KMS-11 (cell line): ENCODE measurements around the gene OAT.

ENCODE experiments used
- H2AFZ ChIP-seq: fragments of 200-600 bp; sonication (generic); 2 replicates; pipeline ENCODE4 v1.6.1; 2016; ENCODE audit warnings: antibody characterized with exemption, mixed run types, low read depth
- H3K27ac ChIP-seq: fragments of 200-600 bp; sonication (generic); 2 replicates; pipeline ENCODE4 v1.6.1; 2016; ENCODE audit warnings: mild to moderate bottlenecking, mixed run types
- H3K27me3 ChIP-seq: fragments of 200-600 bp; sonication (generic); 2 replicates; pipeline ENCODE4 v1.6.1; 2017; ENCODE audit warnings: mild to moderate bottlenecking, low read depth, mixed run types, moderate library complexity; ENCODE audit not compliant: insufficient read depth
- H3K36me3 ChIP-seq: fragments of 200-600 bp; sonication (generic); 2 replicates; pipeline ENCODE4 v1.6.1; 2017; ENCODE audit warnings: mild to moderate bottlenecking, mixed run types; ENCODE audit not compliant: insufficient read depth
- H3K4me1 ChIP-seq: fragments of 200-600 bp; sonication (generic); 2 replicates; pipeline ENCODE4 v1.6.1; 2016; ENCODE audit warnings: mild to moderate bottlenecking, low read depth, mixed run types; ENCODE audit not compliant: poor library complexity, severe bottlenecking
- H3K4me2 ChIP-seq: fragments of 200-600 bp; sonication (generic); 2 replicates; pipeline ENCODE4 v1.7.0; 2016; ENCODE audit warnings: mild to moderate bottlenecking, mixed run types
- H3K4me3 ChIP-seq: fragments of 200-600 bp; sonication (generic); IDR thresholded peaks from 2 replicates; pipeline ENCODE4 v1.6.1; 2017; ENCODE audit warnings: low read depth, low read length, mixed read lengths; ENCODE audit not compliant: insufficient read depth
- H3K79me2 ChIP-seq: fragments of 200-600 bp; sonication (generic); 2 replicates; pipeline ENCODE4 v1.6.1; 2016; ENCODE audit warnings: low read depth, mixed run types; ENCODE audit not compliant: insufficient read depth
- H3K9ac ChIP-seq: fragments of 200-600 bp; sonication (generic); 2 replicates; pipeline ENCODE4 v1.6.1; 2016; ENCODE audit warnings: mild to moderate bottlenecking, mixed run types
- H4K20me1 ChIP-seq: fragments of 200-600 bp; sonication (generic); 2 replicates; pipeline ENCODE4 v1.6.1; 2016; ENCODE audit warnings: mild to moderate bottlenecking, mixed run types; ENCODE audit not compliant: insufficient read depth
- CTCF ChIP-seq: fragments of 200-600 bp; sonication (generic); conservative IDR thresholded peaks from 2 replicates; pipeline ENCODE4 v1.6.1; 2017; ENCODE audit warnings: low read depth, mild to moderate bottlenecking, antibody characterized with exemption, low read length, moderate library complexity, mixed read lengths

OAT gene

GRCh38 chr10:124417895-124418725 lies 613 bp downstream of the OAT start:
- no peak overlapping the region for H3K27ac ChIP-seq
- peaks cover 35% of the 10 kb centered on the region for H3K79me2 ChIP-seq
- peak overlapping the region; percentile 72 for H3K4me2 ChIP-seq
- no peak overlapping the region for H3K4me3 ChIP-seq
- no peaks in the 10 kb centered on the region for H3K27me3 ChIP-seq
- H2AFZ ChIP-seq = peak overlapping the region; percentile 59
- H3K4me1 ChIP-seq = peaks cover 21% of the 10 kb centered on the region
- TF ChIP-seq CTCF = no peak; the same call in 1 of the 2 replicates
- H3K36me3 ChIP-seq = no peaks in the 10 kb centered on the region
- peak overlapping the region; percentile 55 for H3K9ac ChIP-seq
- no peaks in the 10 kb centered on the region for H4K20me1 ChIP-seq

DNA sequence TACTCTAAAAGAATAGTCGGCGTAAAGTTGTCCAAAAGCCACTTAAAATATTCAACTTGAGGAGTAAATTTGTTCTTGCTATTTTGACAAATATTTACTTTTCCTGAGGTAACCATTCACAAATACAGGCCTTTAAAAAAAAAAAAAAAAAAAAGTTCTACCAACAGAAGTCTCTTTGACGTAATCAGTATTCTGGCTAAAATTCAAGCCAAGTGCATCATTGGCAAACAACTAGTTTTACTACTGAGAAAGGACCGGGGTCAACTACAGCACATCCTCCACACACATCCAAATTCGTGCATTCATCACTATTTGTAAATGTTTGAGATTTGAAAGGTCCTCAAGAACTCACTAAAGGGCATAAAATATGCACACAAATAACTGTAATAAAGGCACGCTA lies 2.0 kb downstream of the OAT start:
- no peak overlapping the region; the same call in 1 of the 2 replicates for H3K4me2 ChIP-seq
- no peaks in the 10 kb centered on the region for H3K36me3 ChIP-seq
- no peak overlapping the region for H3K4me3 ChIP-seq
- TF ChIP-seq CTCF = no peak
- H3K4me1 ChIP-seq = peaks cover 21% of the 10 kb centered on the region
- no peak overlapping the region for H3K27ac ChIP-seq
- no peak overlapping the region for H2AFZ ChIP-seq
- peaks cover 35% of the 10 kb centered on the region for H3K79me2 ChIP-seq
- H4K20me1 ChIP-seq = no peaks in the 10 kb centered on the region
- H3K27me3 ChIP-seq = no peaks in the 10 kb centered on the region
- no peak overlapping the region for H3K9ac ChIP-seq

DNA sequence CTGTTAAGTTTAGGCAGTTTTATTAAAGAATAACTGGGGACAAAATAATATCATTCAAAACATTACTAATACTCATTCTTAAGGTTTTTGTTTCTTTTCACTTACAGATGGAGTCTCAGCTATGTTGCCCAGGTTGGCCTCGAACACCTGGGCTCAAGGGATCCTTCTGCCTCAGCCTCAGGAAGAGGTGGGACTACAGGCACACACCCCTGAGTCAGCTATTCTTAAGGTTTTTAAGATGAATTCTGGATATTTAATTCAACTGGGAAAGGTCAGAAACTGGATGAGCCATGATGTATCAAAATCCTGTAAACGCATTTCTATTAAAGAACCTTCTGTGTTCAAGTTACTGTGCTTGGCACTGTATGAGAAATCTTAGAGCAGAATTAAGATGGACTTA lies 3.5 kb downstream of the OAT start:
- H3K4me1 ChIP-seq = peaks cover 21% of the 10 kb centered on the region
- no peak overlapping the region for H3K4me2 ChIP-seq
- H3K79me2 ChIP-seq = peaks cover 35% of the 10 kb centered on the region
- no peak overlapping the region for H3K27ac ChIP-seq
- TF ChIP-seq CTCF = no peak
- H3K9ac ChIP-seq = no peak overlapping the region
- no peak overlapping the region for H2AFZ ChIP-seq
- no peaks in the 10 kb centered on the region for H3K27me3 ChIP-seq
- H4K20me1 ChIP-seq = no peaks in the 10 kb centered on the region
- no peak overlapping the region for H3K4me3 ChIP-seq
- no peaks in the 10 kb centered on the region for H3K36me3 ChIP-seq

DNA sequence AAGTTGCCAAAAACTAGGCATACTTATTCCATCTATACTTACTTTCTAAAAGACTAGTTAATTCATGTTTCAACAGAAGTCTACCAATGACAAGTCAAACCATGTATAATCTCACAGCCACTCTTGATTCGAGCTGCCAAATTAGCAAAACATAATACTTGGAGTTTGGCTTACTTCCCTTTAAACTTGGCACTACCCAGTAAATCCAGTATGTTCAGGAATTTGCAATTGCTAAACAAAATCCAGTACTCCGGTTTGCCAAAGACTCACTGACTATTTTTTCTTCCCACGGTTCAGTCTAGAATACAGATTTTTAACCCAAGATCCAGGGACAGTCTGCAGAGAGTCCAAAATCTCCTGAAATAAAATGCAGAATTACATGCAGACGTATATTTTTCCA lies 4.6 kb downstream of the OAT start:
- no peak overlapping the region for H3K4me2 ChIP-seq
- H3K4me3 ChIP-seq = no peak overlapping the region
- peaks cover 35% of the 10 kb centered on the region for H3K79me2 ChIP-seq

More for the DNA sequence above, 4.6 kb downstream of the OAT start:
- no peak overlapping the region for H2AFZ ChIP-seq
- no peaks in the 10 kb centered on the region for H3K27me3 ChIP-seq
- H4K20me1 ChIP-seq = no peaks in the 10 kb centered on the region
- no peaks in the 10 kb centered on the region for H3K36me3 ChIP-seq
- no peak overlapping the region for H3K9ac ChIP-seq
- H3K4me1 ChIP-seq = peaks cover 15% of the 10 kb centered on the region
- H3K27ac ChIP-seq = no peak overlapping the region
- TF ChIP-seq CTCF = no peak
